ENCODE results near the gene PDZK1.

GRCh38 chr1:145702052-145702451 is 5.1 kb downstream of the PDZK1 start:
- TF ChIP-seq EP300 (IDR thresholded peaks at IDR 0.05), result no peak
- TF ChIP-seq POLR2A (IDR thresholded peaks at IDR 0.05), result no peak
- TF ChIP-seq, protein P1, sequence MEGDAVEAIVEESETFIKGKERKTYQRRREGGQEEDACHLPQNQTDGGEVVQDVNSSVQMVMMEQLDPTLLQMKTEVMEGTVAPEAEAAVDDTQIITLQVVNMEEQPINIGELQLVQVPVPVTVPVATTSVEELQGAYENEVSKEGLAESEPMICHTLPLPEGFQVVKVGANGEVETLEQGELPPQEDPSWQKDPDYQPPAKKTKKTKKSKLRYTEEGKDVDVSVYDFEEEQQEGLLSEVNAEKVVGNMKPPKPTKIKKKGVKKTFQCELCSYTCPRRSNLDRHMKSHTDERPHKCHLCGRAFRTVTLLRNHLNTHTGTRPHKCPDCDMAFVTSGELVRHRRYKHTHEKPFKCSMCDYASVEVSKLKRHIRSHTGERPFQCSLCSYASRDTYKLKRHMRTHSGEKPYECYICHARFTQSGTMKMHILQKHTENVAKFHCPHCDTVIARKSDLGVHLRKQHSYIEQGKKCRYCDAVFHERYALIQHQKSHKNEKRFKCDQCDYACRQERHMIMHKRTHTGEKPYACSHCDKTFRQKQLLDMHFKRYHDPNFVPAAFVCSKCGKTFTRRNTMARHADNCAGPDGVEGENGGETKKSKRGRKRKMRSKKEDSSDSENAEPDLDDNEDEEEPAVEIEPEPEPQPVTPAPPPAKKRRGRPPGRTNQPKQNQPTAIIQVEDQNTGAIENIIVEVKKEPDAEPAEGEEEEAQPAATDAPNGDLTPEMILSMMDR (IDR thresholded peaks at IDR 0.05), result no peak
